HTR-8/SVneo (cell line): Measurements from ENCODE around the gene MAP1LC3A.
"Not testable (repeated sequence)": the region's sequence is repeated elsewhere in the genome, so short reads cannot be mapped to it uniquely, and the experiment has no call there.

ENCODE experiments used
- DNase-seq: peaks from one replicate; pipeline ENCODE4 v3.0.0; 2011; ENCODE audit warnings: low spot score, mixed read lengths; ENCODE audit not compliant: insufficient read length
- FAIRE-seq: peaks from 2 replicates; lab custom pipeline; 2011; peaks lifted over from hg19 to GRCh38; lab: Jason Lieb, UNC

The MAP1LC3A gene

GRCh38 chr20:34558320-34559218 lies at the start of gene MAP1LC3A:
TSS of gene MAP1LC3A (plus strand) at chr20:34558718. CDS start at chr20:34558869, 151 bp downstream.
- FAIRE-seq (no peak), DNase-seq (peak; percentile 57)

- no peak for FAIRE-seq
Measured at GRCh38 chr20:34510575-34510974, 47.9 kb upstream of the MAP1LC3A start.

DNA sequence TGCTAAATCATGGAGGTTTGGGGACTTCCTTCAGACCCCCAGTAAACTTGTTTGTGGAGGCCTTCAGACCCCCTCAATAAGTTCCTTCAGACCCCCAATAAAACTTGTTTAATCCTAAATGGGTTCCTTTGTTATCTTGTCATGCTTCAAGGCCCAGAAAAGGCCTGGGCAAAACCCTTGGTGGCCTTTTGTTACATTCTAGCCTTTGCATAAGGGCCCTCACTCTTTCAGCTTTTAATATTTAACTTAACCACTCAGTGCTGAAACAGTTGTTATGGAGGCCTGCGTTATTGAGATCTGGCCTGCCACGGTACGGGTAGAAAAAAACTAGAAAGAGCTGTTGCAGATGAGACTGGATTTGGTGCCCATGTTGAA lies 46.6 kb upstream of the MAP1LC3A start:
- FAIRE-seq: no peak
- DNase-seq: no peak

More at GRCh38 chr20:34510575-34510974, 47.9 kb upstream of the MAP1LC3A start:
- no peak for DNase-seq

DNA sequence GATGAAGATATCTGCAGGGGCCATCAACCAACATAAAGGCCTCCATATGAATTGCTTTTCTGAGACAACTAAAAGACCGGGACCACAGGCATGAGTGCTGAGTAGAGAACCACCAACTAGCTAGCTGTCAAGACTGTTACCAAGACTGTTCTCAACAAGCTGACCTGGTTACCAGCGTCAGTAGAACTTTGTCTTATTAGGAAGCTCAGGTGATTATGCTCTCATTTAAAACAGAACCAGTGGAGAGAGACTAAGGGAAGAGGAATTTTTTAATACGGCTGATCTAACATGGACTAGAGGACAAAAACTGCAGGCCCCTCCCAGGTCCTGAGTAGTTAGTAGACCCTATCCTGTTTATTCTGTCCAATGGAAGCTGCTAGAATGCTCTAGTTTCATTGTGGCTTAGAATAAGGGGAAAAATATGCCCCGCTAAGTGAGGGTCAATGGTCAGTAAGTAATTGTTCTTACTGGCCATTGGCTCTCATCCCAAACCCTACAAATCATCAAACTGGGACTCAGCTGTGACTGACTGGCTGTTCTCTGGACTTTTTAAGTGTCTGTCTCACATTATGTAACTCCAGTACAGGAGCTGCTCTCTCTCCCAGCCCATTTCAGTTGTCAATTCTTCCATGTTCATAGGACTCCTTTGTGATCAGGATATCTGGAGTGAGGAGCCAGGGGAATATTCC lies 46.1 kb upstream of the MAP1LC3A start:
- DNase-seq (no peak), FAIRE-seq (no peak)

DNA sequence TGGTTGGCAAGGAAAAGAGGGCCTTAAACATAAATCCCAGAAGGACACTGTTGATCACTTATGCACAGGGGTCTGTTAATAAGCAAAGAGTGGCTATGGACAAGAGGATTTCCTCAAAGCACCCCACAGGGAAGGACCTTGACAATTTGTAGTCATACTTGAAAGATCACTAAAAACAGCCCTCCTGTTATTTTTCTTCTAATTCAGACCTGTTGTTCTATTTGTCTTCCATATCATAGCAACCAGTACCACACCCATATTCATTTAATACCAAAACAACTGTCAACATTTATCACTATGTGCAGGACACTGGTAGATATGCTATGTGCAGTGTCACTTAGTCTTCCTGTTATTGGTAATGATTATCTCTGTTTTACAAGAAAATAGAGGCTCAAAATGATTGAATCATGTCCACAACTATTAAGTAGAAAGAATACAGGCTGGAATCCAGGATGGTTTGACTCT lies 45.5 kb upstream of the MAP1LC3A start:
- DNase-seq (no peak), FAIRE-seq (no peak)

GRCh38 chr20:34514034-34514433 lies 44.5 kb upstream of the MAP1LC3A start:
- FAIRE-seq: not testable (repeated sequence)

GRCh38 chr20:34514897-34515483 lies 43.5 kb upstream of the MAP1LC3A start:
- FAIRE-seq (peak; percentile 80), DNase-seq (peak; percentile 20)

More at GRCh38 chr20:34514034-34514433, 44.5 kb upstream of the MAP1LC3A start:
- DNase-seq: not testable (repeated sequence)

GRCh38 chr20:34515484-34516246 lies 42.9 kb upstream of the MAP1LC3A start:
- FAIRE-seq: peak; percentile 13
- peak; percentile 67 for DNase-seq

DNA sequence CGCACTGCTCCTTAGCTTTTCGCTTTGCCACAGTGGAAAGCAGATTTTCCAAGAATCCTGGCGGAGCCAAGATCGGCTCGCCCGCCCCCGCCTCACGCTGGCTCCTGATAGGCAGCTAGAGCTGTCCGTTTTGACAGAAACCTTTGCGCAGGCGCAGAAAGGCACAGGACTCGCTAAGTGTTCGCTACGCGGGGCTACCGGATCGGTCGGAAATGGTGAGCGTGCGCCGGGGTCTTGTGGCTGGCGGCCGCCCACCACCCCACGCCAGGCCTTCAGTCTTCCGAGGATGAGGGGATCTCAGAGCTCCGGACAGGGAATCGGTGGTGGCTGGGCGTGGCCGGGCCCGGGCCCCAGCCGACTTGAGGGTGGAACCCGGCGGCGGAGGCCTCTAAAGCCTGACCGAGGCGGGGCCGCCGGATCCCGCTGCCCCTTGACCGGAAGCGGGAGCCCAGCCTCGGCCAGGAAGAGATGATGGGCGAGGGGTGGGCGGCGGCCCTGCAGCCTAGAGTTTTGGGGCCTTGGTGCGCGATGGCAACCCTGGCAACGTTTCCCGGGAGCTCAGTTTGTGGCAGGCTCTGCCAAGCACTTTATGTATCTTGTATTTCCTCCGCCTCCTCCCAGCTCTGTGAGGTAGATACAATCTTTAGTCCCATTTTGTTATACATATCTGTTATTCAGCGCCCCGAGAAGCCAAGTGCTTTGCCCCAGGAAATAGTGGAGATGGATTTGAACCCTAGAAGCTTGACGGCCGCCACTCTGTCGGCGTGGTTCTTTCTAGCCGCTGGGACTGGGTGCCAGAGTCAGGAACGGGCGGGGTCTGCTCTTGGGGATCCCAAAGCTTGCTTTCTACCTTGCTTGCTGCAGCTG lies 42.0 kb upstream of the MAP1LC3A start, which contains the start of gene DYNLRB1:
TSS of gene DYNLRB1 (plus strand) at position 176 of the 867 bp plus-strand sequence. CDS start at position 213, 37 bp downstream.
- peak; percentile 59 for FAIRE-seq
- peak; percentile 97 for DNase-seq

- FAIRE-seq (no peak), DNase-seq (no peak)
Measured at GRCh38 chr20:34517114-34517505, 41.4 kb upstream of the MAP1LC3A start.

DNA sequence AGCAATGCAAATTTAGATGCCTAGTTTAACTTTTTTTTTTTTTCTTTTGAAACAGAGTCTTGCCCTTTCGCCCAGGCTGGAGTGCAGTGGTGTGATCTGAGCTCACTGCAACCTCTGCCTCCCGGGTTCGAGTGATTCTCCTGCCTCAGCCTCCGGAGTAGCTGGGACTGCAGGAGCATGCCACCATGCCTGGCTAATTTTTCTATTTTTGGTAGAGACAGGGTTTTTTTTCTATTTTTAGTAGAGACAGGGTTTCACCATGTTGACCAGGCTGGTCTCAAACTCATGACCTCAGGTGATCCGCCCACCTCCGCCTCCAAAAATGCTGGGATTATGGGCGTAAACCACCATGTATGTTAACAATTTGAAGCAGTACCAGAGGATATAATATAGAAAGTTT lies 39.7 kb upstream of the MAP1LC3A start:
- not testable (repeated sequence) for DNase-seq, FAIRE-seq

DNA sequence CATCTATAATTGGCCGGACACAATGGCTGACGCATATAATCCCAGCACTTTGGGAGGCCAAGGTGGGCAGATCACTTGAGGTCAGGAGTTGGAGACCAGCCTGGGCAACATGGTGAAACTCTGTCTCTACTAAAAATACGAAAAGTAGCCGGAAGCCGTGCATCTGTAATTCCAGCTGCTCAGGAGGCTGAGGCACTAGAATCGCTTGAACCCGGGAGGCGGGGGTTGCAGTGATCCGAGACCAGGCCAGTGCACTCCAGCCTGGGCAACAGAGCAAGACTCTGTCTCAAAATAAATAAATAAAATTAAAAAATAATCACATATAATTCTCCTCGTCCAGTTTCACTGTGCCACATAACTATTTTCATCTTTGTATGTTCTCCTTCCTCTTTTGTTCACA lies 38.7 kb upstream of the MAP1LC3A start:
- not testable (repeated sequence) for FAIRE-seq, DNase-seq

- FAIRE-seq: peak; percentile 89
- DNase-seq: peak; percentile 63
Measured at GRCh38 chr20:34522969-34523871, 35.3 kb upstream of the MAP1LC3A start.

- no peak for DNase-seq
- no peak for FAIRE-seq
Measured at GRCh38 chr20:34524426-34524825, 34.1 kb upstream of the MAP1LC3A start.

DNA sequence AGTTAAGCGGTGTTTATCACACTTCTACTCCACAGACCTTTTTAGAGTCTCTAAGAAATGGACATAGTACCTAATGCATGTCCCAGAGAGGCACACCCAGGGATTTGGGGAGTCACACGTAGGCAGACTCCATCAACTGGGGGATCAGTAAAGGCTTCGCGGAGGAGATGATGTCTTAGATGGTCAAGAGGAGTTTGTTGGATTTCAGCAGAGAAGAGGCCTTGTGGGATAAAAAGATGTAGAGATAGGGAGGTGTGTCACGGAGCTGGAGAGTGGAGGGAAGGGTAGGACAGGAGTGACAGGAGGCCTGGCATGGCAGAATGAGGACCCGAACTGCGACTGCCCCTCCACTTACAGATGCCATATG lies 33.2 kb upstream of the MAP1LC3A start:
- no peak for DNase-seq
- FAIRE-seq: no peak

GRCh38 chr20:34525709-34526416 lies 32.7 kb upstream of the MAP1LC3A start:
- peak; percentile 98 for DNase-seq
- peak; percentile 95 for FAIRE-seq

DNA sequence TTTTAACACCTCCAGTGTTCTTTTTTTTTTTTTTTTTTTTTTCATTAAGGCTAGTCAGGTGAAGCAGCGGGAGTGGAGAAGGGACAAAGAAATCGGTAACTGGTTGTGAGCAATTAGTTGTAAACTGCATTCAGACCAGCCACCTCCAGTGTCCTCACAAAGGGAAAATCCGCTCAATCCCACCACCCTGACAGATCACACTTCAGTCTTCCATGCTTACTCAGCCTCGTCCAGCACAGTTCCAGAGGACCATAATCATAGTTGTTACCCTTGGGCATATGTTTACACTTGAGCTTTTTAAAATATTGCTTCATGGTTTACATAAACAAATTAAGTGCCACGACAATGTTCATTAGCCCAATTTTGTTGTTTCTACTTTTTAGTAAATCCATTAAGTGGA lies 32.1 kb upstream of the MAP1LC3A start:
- FAIRE-seq: no peak
- DNase-seq: no peak
